22Rv1 (cell line): ENCODE results near the gene COL25A1.

Experiments used
- ZFX ChIP-seq: fragments of 450-650 bp; IDR thresholded peaks from 2 replicates; pipeline ENCODE4 v1.6.1; 2017; ENCODE audit warnings: antibody characterized with exemption, borderline replicate concordance
- TF ChIP-seq, protein P1 (sequence below): fragments of 450-650 bp; IDR thresholded peaks from 2 replicates; pipeline ENCODE4 v1.5.1; 2017; ENCODE audit warnings: mild to moderate bottlenecking

DNA sequence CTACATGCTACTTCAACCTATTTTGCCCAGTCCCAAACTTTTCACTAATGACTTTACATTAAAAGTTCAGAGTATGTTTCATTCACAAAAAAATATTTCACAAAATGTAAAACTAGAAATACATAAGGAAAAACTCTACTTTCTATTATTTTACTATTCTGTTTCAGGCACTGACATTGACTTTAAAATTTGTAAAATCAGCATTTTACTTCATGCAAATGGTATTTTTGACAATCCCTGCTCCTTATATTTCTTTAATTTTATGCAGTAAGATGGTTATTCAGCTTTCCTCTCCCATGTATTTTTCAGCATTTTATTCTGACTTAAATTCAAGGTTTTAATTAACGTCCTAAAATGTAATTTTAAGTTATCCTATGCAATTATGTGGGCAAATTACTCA is 178.5 kb downstream of the COL25A1 start:
- TF ChIP-seq, protein P1, sequence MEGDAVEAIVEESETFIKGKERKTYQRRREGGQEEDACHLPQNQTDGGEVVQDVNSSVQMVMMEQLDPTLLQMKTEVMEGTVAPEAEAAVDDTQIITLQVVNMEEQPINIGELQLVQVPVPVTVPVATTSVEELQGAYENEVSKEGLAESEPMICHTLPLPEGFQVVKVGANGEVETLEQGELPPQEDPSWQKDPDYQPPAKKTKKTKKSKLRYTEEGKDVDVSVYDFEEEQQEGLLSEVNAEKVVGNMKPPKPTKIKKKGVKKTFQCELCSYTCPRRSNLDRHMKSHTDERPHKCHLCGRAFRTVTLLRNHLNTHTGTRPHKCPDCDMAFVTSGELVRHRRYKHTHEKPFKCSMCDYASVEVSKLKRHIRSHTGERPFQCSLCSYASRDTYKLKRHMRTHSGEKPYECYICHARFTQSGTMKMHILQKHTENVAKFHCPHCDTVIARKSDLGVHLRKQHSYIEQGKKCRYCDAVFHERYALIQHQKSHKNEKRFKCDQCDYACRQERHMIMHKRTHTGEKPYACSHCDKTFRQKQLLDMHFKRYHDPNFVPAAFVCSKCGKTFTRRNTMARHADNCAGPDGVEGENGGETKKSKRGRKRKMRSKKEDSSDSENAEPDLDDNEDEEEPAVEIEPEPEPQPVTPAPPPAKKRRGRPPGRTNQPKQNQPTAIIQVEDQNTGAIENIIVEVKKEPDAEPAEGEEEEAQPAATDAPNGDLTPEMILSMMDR, result no peak
- TF ChIP-seq ZFX, result no peak
